Activated B cell treated with CpG ODN at 0.5 μM for 24 hours (primary cell): ENCODE data around the gene NOTCH3. TPM values are rescaled to one million over a fixed set of nuclear protein-coding genes. Genes with fewer than 3 reads are reported as not detected.
A peak's percentile ranks its signal among the peaks of the same experiment; 100 is the strongest.

Experiments used
- ATAC-seq: fragments of 200-7000 bp; cut with Tn5 transposase; one replicate; pipeline ENCODE4 v1.10.0; 2021; ENCODE audit warnings: low read depth, mild to moderate bottlenecking, moderate library complexity
- CTCF ChIA-PET: fragments of 350-600 bp; sonication (Branson Sonifier 250); formaldehyde crosslinking; loops from one replicate; lab custom pipeline; 2021; ENCODE audit warnings: antibody characterized with exemption; lab: Charles Lee
- POLR2A ChIA-PET: fragments of 350-600 bp; sonication (Branson Sonifier 250); formaldehyde crosslinking; loops from one replicate; lab custom pipeline; 2021; ENCODE audit warnings: antibody characterized with exemption; lab: Charles Lee
- DNase-seq: peaks from one replicate; pipeline ENCODE4 v3.0.0; 2022
- H3K27ac Mint-ChIP-seq: one replicate; pipeline ENCODE4 v1.8.0; 2020; ENCODE audit warnings: mixed read lengths
- H3K27me3 Mint-ChIP-seq: one replicate; pipeline ENCODE4 v1.8.0; 2021; ENCODE audit warnings: mixed read lengths
- H3K36me3 Mint-ChIP-seq: one replicate; pipeline ENCODE4 v1.8.0; 2021; ENCODE audit warnings: low read depth, mixed read lengths
- H3K4me1 Mint-ChIP-seq: one replicate; pipeline ENCODE4 v1.8.0; 2021; ENCODE audit warnings: mixed read lengths
- H3K4me3 Mint-ChIP-seq: one replicate; pipeline ENCODE4 v1.8.0; 2020; ENCODE audit warnings: mild to moderate bottlenecking, mixed read lengths
- H3K9me3 Mint-ChIP-seq: one replicate; pipeline ENCODE4 v1.8.0; 2020; ENCODE audit warnings: mixed read lengths
- intact Hi-C: fragments of 100-400 bp; cut with micrococcal nuclease; formaldehyde crosslinking; loops from one replicate; pipeline ENCODE4 v1.15.1; 2024
- total RNA-seq: library from RNA; stranded (reverse); gene quantifications from 2 replicates; pipeline ENCODE4 v1.2.3, GENCODE V29; 2022
- TF ChIP-seq, protein P1 (sequence below): fragments of 200-600 bp; IDR thresholded peaks from one replicate; pipeline ENCODE4 v1.8.0; 2022; ENCODE audit warnings: antibody characterized with exemption, mild to moderate bottlenecking

NOTCH3 gene
- total RNA-seq, 1 donor from 2014 or later: not detected

DNA sequence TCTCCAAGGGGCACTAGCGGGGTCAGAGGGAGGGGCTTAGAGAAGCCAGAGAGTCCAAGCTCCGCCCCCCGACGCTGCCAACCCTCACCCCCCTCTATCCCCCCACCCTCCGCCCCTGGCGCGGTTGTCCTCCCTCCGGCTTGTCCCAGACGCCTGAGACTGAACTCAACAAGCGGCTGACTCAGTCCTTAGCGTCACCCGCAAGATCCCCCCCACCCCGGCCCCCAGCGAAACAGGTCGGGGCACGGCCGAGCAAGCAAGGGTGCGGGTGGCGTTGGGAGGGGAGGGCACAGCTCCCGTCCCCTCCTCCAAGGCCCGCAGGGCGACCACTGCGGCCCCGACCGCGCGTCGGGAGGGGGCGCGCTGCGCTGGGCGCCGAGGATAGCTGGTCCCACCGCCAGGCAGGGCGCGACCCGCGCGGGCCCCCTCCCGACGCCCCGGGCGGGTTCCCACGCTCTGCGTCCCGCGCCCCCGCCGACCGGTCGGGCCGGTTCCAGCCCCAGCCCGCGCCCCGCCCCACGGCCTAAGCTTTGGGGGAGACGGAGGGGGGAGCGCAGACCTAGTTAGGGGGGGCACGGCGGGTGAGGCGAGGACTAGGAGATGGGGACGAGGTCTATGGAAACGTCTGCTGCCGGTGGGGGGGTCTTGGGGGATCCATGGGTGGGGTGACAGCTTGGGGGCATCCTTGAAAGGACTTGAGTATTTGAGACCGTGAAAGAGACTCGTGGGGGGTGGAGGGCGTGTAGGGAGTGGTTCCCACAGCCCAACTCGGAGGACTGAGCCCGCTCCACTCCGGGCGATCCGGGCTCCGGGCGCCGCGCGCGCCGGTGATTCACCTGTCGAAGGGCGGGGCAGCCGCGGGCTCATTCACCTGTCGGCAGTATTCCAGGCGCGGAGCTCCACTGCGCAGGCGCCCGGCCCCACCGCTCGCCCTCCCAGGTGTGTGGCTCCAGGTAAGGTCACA is 5.1 kb downstream of the NOTCH3 start:
- TF ChIP-seq, protein P1, sequence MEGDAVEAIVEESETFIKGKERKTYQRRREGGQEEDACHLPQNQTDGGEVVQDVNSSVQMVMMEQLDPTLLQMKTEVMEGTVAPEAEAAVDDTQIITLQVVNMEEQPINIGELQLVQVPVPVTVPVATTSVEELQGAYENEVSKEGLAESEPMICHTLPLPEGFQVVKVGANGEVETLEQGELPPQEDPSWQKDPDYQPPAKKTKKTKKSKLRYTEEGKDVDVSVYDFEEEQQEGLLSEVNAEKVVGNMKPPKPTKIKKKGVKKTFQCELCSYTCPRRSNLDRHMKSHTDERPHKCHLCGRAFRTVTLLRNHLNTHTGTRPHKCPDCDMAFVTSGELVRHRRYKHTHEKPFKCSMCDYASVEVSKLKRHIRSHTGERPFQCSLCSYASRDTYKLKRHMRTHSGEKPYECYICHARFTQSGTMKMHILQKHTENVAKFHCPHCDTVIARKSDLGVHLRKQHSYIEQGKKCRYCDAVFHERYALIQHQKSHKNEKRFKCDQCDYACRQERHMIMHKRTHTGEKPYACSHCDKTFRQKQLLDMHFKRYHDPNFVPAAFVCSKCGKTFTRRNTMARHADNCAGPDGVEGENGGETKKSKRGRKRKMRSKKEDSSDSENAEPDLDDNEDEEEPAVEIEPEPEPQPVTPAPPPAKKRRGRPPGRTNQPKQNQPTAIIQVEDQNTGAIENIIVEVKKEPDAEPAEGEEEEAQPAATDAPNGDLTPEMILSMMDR: no peak
- CTCF ChIA-PET: no interaction called here
- peak; percentile 40 for ATAC-seq
- Mint-ChIP-seq H3K27ac (no peak overlapping the region), H3K27me3 (peaks cover 54% of the 10 kb centered on the region), H3K9me3 (no peaks in the 10 kb centered on the region), H3K36me3 (no peaks in the 10 kb centered on the region), H3K4me3 (peak overlapping the region; percentile 44), H3K4me1 (peaks cover 27% of the 10 kb centered on the region)
- POLR2A ChIA-PET: interaction anchor here (0.6 kb wide), 1 partner anchor 23 kb away, joined by 3 read pairs; no protein-coding TSS in a partner anchor
- no peak for DNase-seq
- intact Hi-C loops: loop anchor here (5.0 kb wide), 1 partner anchor 37 kb away; the partner anchor contains the start of gene EPHX3

DNA sequence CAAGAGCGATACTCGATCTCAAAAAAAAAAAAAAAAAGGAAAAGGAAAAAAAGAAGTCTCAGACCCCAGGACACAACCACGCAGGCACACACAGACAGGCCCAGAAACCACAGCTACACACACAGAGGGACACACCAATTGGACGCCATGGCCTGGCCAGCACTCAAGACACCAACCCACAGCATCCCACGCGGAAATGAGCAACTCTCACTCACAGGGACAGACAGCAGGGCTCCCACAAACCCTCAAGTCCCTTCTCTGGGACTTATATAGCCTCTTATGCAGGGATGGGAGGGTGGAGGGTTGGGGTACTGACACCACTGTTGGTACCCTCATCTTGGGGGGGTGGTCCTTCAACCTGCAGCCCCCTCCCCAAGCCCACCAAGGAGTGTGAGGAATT is 5.9 kb downstream of the NOTCH3 start:
- ATAC-seq: no peak
- DNase-seq: no peak
- CTCF ChIA-PET: no interaction called here
- Mint-ChIP-seq H3K36me3 (no peaks in the 10 kb centered on the region), H3K9me3 (no peaks in the 10 kb centered on the region), H3K4me1 (peaks cover 24% of the 10 kb centered on the region), H3K27me3 (peaks cover 54% of the 10 kb centered on the region), H3K4me3 (no peak overlapping the region), H3K27ac (no peak overlapping the region)
- TF ChIP-seq, protein P1: no peak
- intact Hi-C loops: loop anchor here (5.0 kb wide), 1 partner anchor 37 kb away; the partner anchor contains the start of gene EPHX3
- POLR2A ChIA-PET: no interaction called here

DNA sequence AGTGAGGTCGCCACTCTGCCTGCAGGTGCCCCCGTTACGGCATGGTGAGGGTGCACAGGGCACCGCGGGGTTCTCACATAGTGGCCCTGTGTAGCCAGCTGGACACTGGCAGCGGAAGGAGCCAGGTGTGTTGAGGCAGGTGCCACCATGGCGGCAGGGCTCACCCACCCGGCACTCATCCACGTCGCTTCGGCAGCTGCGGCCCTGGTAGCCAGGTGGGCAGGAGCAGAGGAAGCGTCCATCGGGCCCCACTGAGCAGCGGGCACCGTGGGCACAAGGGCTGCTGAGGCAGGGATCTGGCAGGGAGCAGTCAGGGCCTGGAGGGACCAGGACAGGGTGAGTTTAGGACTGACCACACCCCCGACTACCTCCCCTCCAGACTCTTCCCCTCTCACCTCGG is 8.8 kb downstream of the NOTCH3 start:
- ChIA-PET POLR2A (no interaction called here), CTCF (no interaction called here)
- TF ChIP-seq, protein P1: no peak
- DNase-seq (no peak), ATAC-seq (no peak)
- H3K36me3 Mint-ChIP-seq: no peaks in the 10 kb centered on the region
- no peak overlapping the region for H3K27ac Mint-ChIP-seq
- H3K9me3 Mint-ChIP-seq: no peaks in the 10 kb centered on the region
- H3K27me3 Mint-ChIP-seq: peaks cover 36% of the 10 kb centered on the region
- no peak overlapping the region for H3K4me3 Mint-ChIP-seq
- peaks cover 14% of the 10 kb centered on the region for H3K4me1 Mint-ChIP-seq
- intact Hi-C loops: no loop called here

DNA sequence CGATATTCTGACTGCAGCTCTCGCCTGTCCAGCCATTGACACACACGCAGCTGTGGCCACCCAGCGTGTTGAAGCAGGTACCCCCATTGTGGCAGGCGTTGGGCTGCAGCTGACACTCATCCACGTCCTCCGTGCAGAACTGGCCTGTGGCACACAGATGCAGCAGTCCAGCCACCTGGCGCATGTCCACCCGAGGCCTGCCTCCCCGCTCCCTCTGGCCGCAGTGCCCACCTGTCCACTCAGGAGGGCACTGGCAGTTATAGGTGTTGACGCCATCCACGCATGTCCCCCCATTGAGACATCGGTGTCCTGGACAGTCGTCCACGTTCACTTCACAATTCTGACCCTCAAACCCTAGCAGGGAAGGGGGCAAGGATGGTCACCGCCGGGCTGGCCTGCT is 9.3 kb downstream of the NOTCH3 start:
- DNase-seq (no peak), ATAC-seq (no peak)
- peaks cover 10% of the 10 kb centered on the region for H3K4me1 Mint-ChIP-seq
- ChIA-PET CTCF (no interaction called here), POLR2A (no interaction called here)
- TF ChIP-seq, protein P1: no peak
- H3K4me3 Mint-ChIP-seq: no peak overlapping the region
- H3K36me3 Mint-ChIP-seq: no peaks in the 10 kb centered on the region
- intact Hi-C loops: no loop called here
- H3K27me3 Mint-ChIP-seq: peaks cover 32% of the 10 kb centered on the region
- no peak overlapping the region for H3K27ac Mint-ChIP-seq
- H3K9me3 Mint-ChIP-seq: no peaks in the 10 kb centered on the region

DNA sequence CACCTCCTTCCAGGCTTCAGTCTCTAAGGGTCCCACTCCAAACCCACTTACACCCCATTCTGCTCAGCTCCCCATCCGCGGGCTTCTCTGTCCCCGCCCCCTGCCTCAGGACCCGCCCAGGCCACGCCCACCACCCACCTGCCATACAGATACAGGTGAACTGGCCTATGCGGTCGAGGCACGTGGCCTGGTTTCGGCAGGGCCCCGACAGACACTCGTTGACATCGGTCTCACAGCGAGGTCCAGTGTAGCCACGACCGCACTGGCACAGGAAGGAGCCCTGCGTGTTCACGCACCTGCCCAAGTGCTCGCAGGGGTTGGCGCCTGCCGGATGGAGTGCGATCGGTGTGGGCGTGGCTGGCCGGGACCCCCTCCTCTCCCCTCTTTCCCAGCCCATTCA is 11.9 kb downstream of the NOTCH3 start:
- H3K27me3 Mint-ChIP-seq: peaks cover 18% of the 10 kb centered on the region
- TF ChIP-seq, protein P1: no peak
- ChIA-PET POLR2A (no interaction called here), CTCF (no interaction called here)
- intact Hi-C loops: no loop called here
- no peak for DNase-seq
- H3K4me3 Mint-ChIP-seq: no peak overlapping the region
- H3K36me3 Mint-ChIP-seq: no peaks in the 10 kb centered on the region
- H3K9me3 Mint-ChIP-seq: no peaks in the 10 kb centered on the region
- no peaks in the 10 kb centered on the region for H3K4me1 Mint-ChIP-seq
- H3K27ac Mint-ChIP-seq: no peak overlapping the region
- no peak for ATAC-seq
